Measurements from ENCODE around the gene GALNT18. TPM values are rescaled to one million over a fixed set of nuclear protein-coding genes. Genes with fewer than 3 reads are reported as not detected.
A peak's percentile ranks its signal among the peaks of the same experiment; 100 is the strongest.

The GALNT18 gene
- total and polyA plus RNA-seq, 2 of the 4 experiments (the other 2 are of a cell fraction): 9.5 to 11.3 TPM

- ChIA-PET CTCF (no interaction called here), POLR2A (ENCODE audit: unreplicated experiment) (no interaction called here)
- Histone ChIP-seq H3K9me1 (ENCODE audit: insufficient read depth, low read length) (no peaks in the 10 kb centered on the region), H2AK9ac (replicated peaks; ENCODE audit: low read depth, low read length, poor library complexity) (no peak overlapping the region), H3K36me3 (ENCODE audit: control insufficient read depth, insufficient read depth, low read length) (no peaks in the 10 kb centered on the region), H3K4me3 (ENCODE audit: insufficient read depth, low read depth, low read length) (no peak overlapping the region), H3K27me3 (ENCODE audit: control insufficient read depth, insufficient read depth, low read length) (peaks cover 14% of the 10 kb centered on the region), H4K5ac (ENCODE audit: low read depth, low read length) (no peak overlapping the region), H3K56ac (ENCODE audit: extremely low read depth, insufficient read depth, low read length) (no peak overlapping the region), H3K4ac (ENCODE audit: low read depth, low read length) (no peak overlapping the region), H2AFZ (replicated peaks; ENCODE audit: low read length, poor library complexity) (no peak overlapping the region), H3K9me3 (ENCODE audit: control insufficient read depth, insufficient read depth, low read length) (no peaks in the 10 kb centered on the region), H4K91ac (ENCODE audit: insufficient read depth, low read depth, low read length) (no peak overlapping the region), H3K4me1 (ENCODE audit: control insufficient read depth, insufficient read depth, low read length) (no peaks in the 10 kb centered on the region), H3K9ac (ENCODE audit: low read depth, low read length) (no peak overlapping the region), H3K14ac (replicated peaks; ENCODE audit: low read depth, low read length) (no peak overlapping the region), H3K18ac (ENCODE audit: low read depth, low read length) (no peak overlapping the region), H2BK20ac (ENCODE audit: low read depth, low read length) (no peak overlapping the region), H3K79me1 (ENCODE audit: low read depth in 1 of 2, low read length in 2 of 2) (no peaks in the 10 kb centered on the region), H4K8ac (ENCODE audit: low read depth in 2 of 2, low read length in 2 of 2) (no peak overlapping the region), H4K20me1 (ENCODE audit: insufficient read depth, low read length) (no peaks in the 10 kb centered on the region), H2BK5ac (ENCODE audit: low read depth, low read length, poor library complexity, severe bottlenecking) (no peak overlapping the region), H3K23ac (ENCODE audit: low read depth, low read length) (no peak overlapping the region), H2AK5ac (ENCODE audit: low read depth, low read length) (0 out of 2 replicates have a peak overlapping the region, but pooled peaks have one; percentile 21), H2BK120ac (ENCODE audit: low read depth, low read length) (no peak overlapping the region), H3K4me2 (ENCODE audit: low read depth, low read length) (no peak overlapping the region), H2BK15ac (ENCODE audit: low read depth, low read length) (no peak overlapping the region), H3K27ac (ENCODE audit: insufficient read depth, low read length) (no peak overlapping the region)
- no peak for ATAC-seq (ENCODE audit: low read depth)
- BruUV-seq (replicated peaks): no TSS peak
- WGBS, 2 experiments (ENCODE audit: extremely low coverage in 2 of 2, insufficient read length in 1 of 2): 99% methylated on average over 10 of the region's 13 CpGs; no CpG with 5 or more reads in 1 of the 2 experiments
- in situ Hi-C loops (cut with MboI; ENCODE audit: low sequenced_read_pairs) (no loop called here), intact Hi-C loops (cut with micrococcal nuclease) (no loop called here), dilution Hi-C loops (cut with HindIII; ENCODE audit: low sequenced_read_pairs, unreplicated experiment) (no loop called here)
- no peak for DNase-seq
- TF ChIP-seq RAD21 (IDR thresholded peaks at IDR 0.05; ENCODE audit: low read length) (no peak), RCOR1 (IDR thresholded peaks at IDR 0.05; ENCODE audit: insufficient replicate concordance, low read length) (no peak), POLR2A (IDR thresholded peaks at IDR 0.05; ENCODE audit: low read depth, low read length) (no peak), MXI1 (IDR thresholded peaks at IDR 0.05; ENCODE audit: borderline replicate concordance, low read depth, low read length) (no peak), ELK1 (IDR thresholded peaks at IDR 0.05; ENCODE audit: borderline replicate concordance, low read depth, low read length) (no peak), CEBPB (IDR thresholded peaks at IDR 0.05; ENCODE audit: low read depth, low read length) (no peak), CTCF (conservative IDR thresholded peaks at IDR 0.05; ENCODE audit: low read depth, low read length) (no peak), NFE2L2 (IDR thresholded peaks at IDR 0.05; ENCODE audit: low read depth, low read length) (no peak), CHD1 (IDR thresholded peaks at IDR 0.05; ENCODE audit: low read depth, low read length) (no peak), SMC3 (IDR thresholded peaks at IDR 0.05; ENCODE audit: low read depth, low read length) (no peak), BHLHE40 (IDR thresholded peaks at IDR 0.05; ENCODE audit: low read depth, low read length) (no peak), FOS (IDR thresholded peaks at IDR 0.05; ENCODE audit: low read depth, low read length) (no peak), USF2 (IDR thresholded peaks at IDR 0.05; ENCODE audit: low read depth, low read length) (no peak), RFX5 (IDR thresholded peaks at IDR 0.05; ENCODE audit: low read depth, low read length) (no peak), MAZ (IDR thresholded peaks at IDR 0.05; ENCODE audit: borderline replicate concordance, low read depth, low read length) (no peak), MAFK (IDR thresholded peaks at IDR 0.05; ENCODE audit: low read depth, low read length) (no peak)
Measured at GRCh38 chr11:11432621-11433319, 189.0 kb downstream of the GALNT18 start.

Data from IMR-90 (cell line).